ENCODE measurements around the gene MAP4.
"Not testable (repeated sequence)": the region's sequence is repeated elsewhere in the genome, so short reads cannot be mapped to it uniquely, and the experiment has no call there.

Gene MAP4

GRCh38 chr3:48064292-48064829 is 48.1 kb upstream of the MAP4 start:
- no peak overlapping the region for H2AFZ ChIP-seq (ENCODE audit: low read length)
- no peaks in the 10 kb centered on the region for H3K9me3 ChIP-seq (ENCODE audit: insufficient read depth, low read depth, low read length)
- H3K79me2 ChIP-seq (ENCODE audit: insufficient read depth, low read length), result peaks cover 36% of the 10 kb centered on the region
- no peaks in the 10 kb centered on the region for H3K4me1 ChIP-seq (ENCODE audit: insufficient read depth, low read length, poor library complexity, severe bottlenecking)
- H4K20me1 ChIP-seq (ENCODE audit: insufficient read depth, low read length, poor library complexity, severe bottlenecking), result peaks cover 5% of the 10 kb centered on the region
- TF ChIP-seq EZH2phosphoT487 (IDR thresholded peaks at IDR 0.05; ENCODE audit: borderline replicate concordance), result no peak
- no peak for TF ChIP-seq CTCF (conservative IDR thresholded peaks at IDR 0.05; ENCODE audit: low read length)
- H3F3A ChIP-seq (ENCODE audit: low read depth), result no peaks in the 10 kb centered on the region
- no peak overlapping the region for H3K9ac ChIP-seq (ENCODE audit: low read depth, low read length, poor library complexity, severe bottlenecking)
- no peak overlapping the region for H3K4me3 ChIP-seq (ENCODE audit: low read length, poor library complexity, severe bottlenecking)
- no peaks in the 10 kb centered on the region for H3K36me3 ChIP-seq (ENCODE audit: insufficient read depth, low read length)
- no peak overlapping the region for H3K4me2 ChIP-seq (ENCODE audit: low read depth, low read length, poor library complexity, severe bottlenecking)
- H3K27me3 ChIP-seq (ENCODE audit: insufficient read depth, low read length, poor library complexity, severe bottlenecking), result no peaks in the 10 kb centered on the region
- H3K9me2 ChIP-seq (replicated peaks; ENCODE audit: low read depth, low read length), result no peaks in the 10 kb centered on the region

GRCh38 chr3:48061586-48061985 is 45.4 kb upstream of the MAP4 start:
- H3K4me2 ChIP-seq (ENCODE audit: low read depth, low read length, poor library complexity, severe bottlenecking); H3K36me3 ChIP-seq (ENCODE audit: insufficient read depth, low read length); H3K9me2 ChIP-seq (replicated peaks; ENCODE audit: low read depth, low read length); H2AFZ ChIP-seq (ENCODE audit: low read length); H3K4me1 ChIP-seq (ENCODE audit: insufficient read depth, low read length, poor library complexity, severe bottlenecking); H4K20me1 ChIP-seq (ENCODE audit: insufficient read depth, low read length, poor library complexity, severe bottlenecking); H3K27me3 ChIP-seq (ENCODE audit: insufficient read depth, low read length, poor library complexity, severe bottlenecking); H3F3A ChIP-seq (ENCODE audit: low read depth); H3K9me3 ChIP-seq (ENCODE audit: insufficient read depth, low read depth, low read length); H3K9ac ChIP-seq (ENCODE audit: low read depth, low read length, poor library complexity, severe bottlenecking); H3K4me3 ChIP-seq (ENCODE audit: low read length, poor library complexity, severe bottlenecking): not testable (repeated sequence)
- H3K79me2 ChIP-seq (ENCODE audit: insufficient read depth, low read length), result peaks cover 24% of the 10 kb centered on the region; the same call in 1 of the 2 replicates

GRCh38 chr3:48058091-48058490 is 41.9 kb upstream of the MAP4 start:
- no peak overlapping the region for H3K9ac ChIP-seq (ENCODE audit: low read depth, low read length, poor library complexity, severe bottlenecking)
- H3K36me3 ChIP-seq (ENCODE audit: insufficient read depth, low read length), result no peaks in the 10 kb centered on the region
- no peaks in the 10 kb centered on the region for H3K9me3 ChIP-seq (ENCODE audit: insufficient read depth, low read depth, low read length)
- no peaks in the 10 kb centered on the region for H3K27me3 ChIP-seq (ENCODE audit: insufficient read depth, low read length, poor library complexity, severe bottlenecking)
- TF ChIP-seq CTCF (conservative IDR thresholded peaks at IDR 0.05; ENCODE audit: low read length) (no peak), EZH2phosphoT487 (IDR thresholded peaks at IDR 0.05; ENCODE audit: borderline replicate concordance) (no peak)
- H3K79me2 ChIP-seq (ENCODE audit: insufficient read depth, low read length), result peaks cover 16% of the 10 kb centered on the region; the same call in 1 of the 2 replicates
- H4K20me1 ChIP-seq (ENCODE audit: insufficient read depth, low read length, poor library complexity, severe bottlenecking), result peaks cover 4% of the 10 kb centered on the region
- no peak overlapping the region for H2AFZ ChIP-seq (ENCODE audit: low read length)
- no peaks in the 10 kb centered on the region for H3F3A ChIP-seq (ENCODE audit: low read depth)
- H3K4me2 ChIP-seq (ENCODE audit: low read depth, low read length, poor library complexity, severe bottlenecking), result no peak overlapping the region
- H3K4me3 ChIP-seq (ENCODE audit: low read length, poor library complexity, severe bottlenecking), result no peak overlapping the region
- H3K4me1 ChIP-seq (ENCODE audit: insufficient read depth, low read length, poor library complexity, severe bottlenecking), result no peaks in the 10 kb centered on the region
- no peaks in the 10 kb centered on the region for H3K9me2 ChIP-seq (replicated peaks; ENCODE audit: low read depth, low read length)

GRCh38 chr3:48057521-48057920 is 41.3 kb upstream of the MAP4 start:
- H3F3A ChIP-seq (ENCODE audit: low read depth), result no peaks in the 10 kb centered on the region
- no peaks in the 10 kb centered on the region for H3K4me1 ChIP-seq (ENCODE audit: insufficient read depth, low read length, poor library complexity, severe bottlenecking)
- no peaks in the 10 kb centered on the region for H3K27me3 ChIP-seq (ENCODE audit: insufficient read depth, low read length, poor library complexity, severe bottlenecking)
- H3K9me2 ChIP-seq (replicated peaks; ENCODE audit: low read depth, low read length), result no peaks in the 10 kb centered on the region
- H3K79me2 ChIP-seq (ENCODE audit: insufficient read depth, low read length), result peaks cover 19% of the 10 kb centered on the region; the same call in 1 of the 2 replicates
- no peak overlapping the region for H3K4me2 ChIP-seq (ENCODE audit: low read depth, low read length, poor library complexity, severe bottlenecking)
- H3K4me3 ChIP-seq (ENCODE audit: low read length, poor library complexity, severe bottlenecking), result no peak overlapping the region
- no peaks in the 10 kb centered on the region for H3K9me3 ChIP-seq (ENCODE audit: insufficient read depth, low read depth, low read length)
- no peaks in the 10 kb centered on the region for H3K36me3 ChIP-seq (ENCODE audit: insufficient read depth, low read length)
- no peak for TF ChIP-seq CTCF (conservative IDR thresholded peaks at IDR 0.05; ENCODE audit: low read length)
- no peak for TF ChIP-seq EZH2phosphoT487 (IDR thresholded peaks at IDR 0.05; ENCODE audit: borderline replicate concordance)
- H3K9ac ChIP-seq (ENCODE audit: low read depth, low read length, poor library complexity, severe bottlenecking), result no peak overlapping the region
- no peak overlapping the region for H2AFZ ChIP-seq (ENCODE audit: low read length)
- peaks cover 4% of the 10 kb centered on the region for H4K20me1 ChIP-seq (ENCODE audit: insufficient read depth, low read length, poor library complexity, severe bottlenecking)

All from Loucy (cell line).